Activated naive CD8-positive, alpha-beta T cell (primary cell): ENCODE results near the gene STK4.
A peak's percentile ranks its signal among the peaks of the same experiment; 100 is the strongest.
"Not testable (repeated sequence)": the region's sequence is repeated elsewhere in the genome, so short reads cannot be mapped to it uniquely, and the experiment has no call there.

Experiments used
- H3K27ac Mint-ChIP-seq: one replicate; pipeline ENCODE4 v1.8.0; 2021; ENCODE audit warnings: mixed read lengths
- H3K27me3 Mint-ChIP-seq: one replicate; pipeline ENCODE4 v1.8.0; 2021; ENCODE audit warnings: mixed read lengths
- H3K36me3 Mint-ChIP-seq: one replicate; pipeline ENCODE4 v1.8.0; 2021; ENCODE audit warnings: mixed read lengths
- H3K4me1 Mint-ChIP-seq: one replicate; pipeline ENCODE4 v1.8.0; 2021; ENCODE audit warnings: low read depth, mixed read lengths
- H3K4me3 Mint-ChIP-seq: one replicate; pipeline ENCODE4 v1.8.0; 2021; ENCODE audit warnings: mild to moderate bottlenecking, mixed read lengths
- H3K9me3 Mint-ChIP-seq: one replicate; pipeline ENCODE4 v1.8.0; 2021; ENCODE audit warnings: low read depth, mixed read lengths

Gene STK4

DNA sequence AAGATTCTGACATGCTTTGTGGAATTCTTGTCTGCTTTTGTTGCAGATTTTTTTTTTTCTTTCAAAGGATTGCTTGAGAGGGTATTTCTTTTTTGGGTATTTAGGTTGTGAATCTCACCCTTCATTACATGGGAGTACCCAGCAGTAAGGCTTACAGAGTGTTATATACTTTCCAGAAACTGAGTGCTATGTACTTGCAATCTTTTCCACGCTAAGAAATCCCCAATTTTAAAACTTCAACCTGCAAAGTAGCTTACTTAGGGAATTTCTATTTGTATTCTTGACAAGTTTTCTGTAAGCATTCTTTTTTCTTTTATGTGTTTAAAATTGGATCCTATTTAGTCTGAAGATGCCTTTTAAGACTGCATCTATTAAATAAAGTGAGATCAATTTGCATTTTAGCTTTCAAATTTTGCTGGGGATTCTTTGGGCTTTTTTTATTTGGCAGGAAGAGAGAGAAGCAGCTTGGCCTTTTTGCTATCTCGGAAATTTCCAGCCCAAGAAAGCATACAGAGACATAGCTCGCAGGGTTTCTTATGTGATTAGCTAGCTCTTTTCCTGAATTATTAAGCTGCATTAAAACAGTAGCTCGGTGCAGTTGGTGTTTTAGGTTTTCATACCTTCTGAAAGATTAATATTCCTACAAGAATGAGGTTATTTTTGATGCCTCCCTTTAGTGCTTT lies 92.0 kb downstream of the STK4 start:
- peak overlapping the region; percentile 81 for H3K27ac Mint-ChIP-seq
- no peaks in the 10 kb centered on the region for H3K27me3 Mint-ChIP-seq
- H3K9me3 Mint-ChIP-seq = no peaks in the 10 kb centered on the region
- peaks cover 79% of the 10 kb centered on the region for H3K4me1 Mint-ChIP-seq
- H3K4me3 Mint-ChIP-seq = no peak overlapping the region
- peaks cover 5% of the 10 kb centered on the region for H3K36me3 Mint-ChIP-seq

DNA sequence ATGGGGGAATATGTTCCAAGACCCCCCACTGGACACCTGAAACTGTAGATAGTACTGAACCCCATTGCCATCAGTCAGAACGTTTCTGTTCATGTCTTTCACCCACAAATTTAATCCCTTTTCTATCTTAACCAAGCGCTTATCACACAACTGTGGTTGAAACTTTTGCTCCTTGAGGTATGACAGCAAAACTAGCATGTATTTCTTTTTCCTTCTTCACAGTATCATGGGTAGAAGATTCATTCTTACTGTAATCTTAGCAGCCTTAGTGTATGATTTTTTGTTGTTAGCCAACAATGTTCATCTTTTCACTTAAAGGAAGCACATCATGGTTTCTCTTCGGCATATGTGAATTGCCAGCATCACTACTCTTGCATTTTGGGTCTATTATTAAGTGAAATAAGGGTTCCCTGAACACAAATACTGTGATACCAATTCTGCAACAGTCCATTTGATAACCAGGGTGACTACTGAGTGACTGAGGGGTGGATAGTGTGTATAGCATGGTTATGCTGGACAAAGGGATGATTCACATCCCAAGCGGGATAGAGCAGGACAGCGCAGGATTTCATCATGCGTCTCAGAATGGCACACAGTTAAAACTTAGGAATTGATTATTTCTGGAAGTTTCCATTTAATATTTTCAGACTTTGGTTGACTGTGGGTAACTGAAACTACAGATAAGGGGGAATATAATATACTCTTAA lies 92.9 kb downstream of the STK4 start:
- H3K9me3 Mint-ChIP-seq = no peaks in the 10 kb centered on the region
- H3K27me3 Mint-ChIP-seq = no peaks in the 10 kb centered on the region
- H3K27ac Mint-ChIP-seq = peak overlapping the region; percentile 84
- H3K36me3 Mint-ChIP-seq = peaks cover 7% of the 10 kb centered on the region
- peaks cover 76% of the 10 kb centered on the region for H3K4me1 Mint-ChIP-seq
- H3K4me3 Mint-ChIP-seq = no peak overlapping the region

DNA sequence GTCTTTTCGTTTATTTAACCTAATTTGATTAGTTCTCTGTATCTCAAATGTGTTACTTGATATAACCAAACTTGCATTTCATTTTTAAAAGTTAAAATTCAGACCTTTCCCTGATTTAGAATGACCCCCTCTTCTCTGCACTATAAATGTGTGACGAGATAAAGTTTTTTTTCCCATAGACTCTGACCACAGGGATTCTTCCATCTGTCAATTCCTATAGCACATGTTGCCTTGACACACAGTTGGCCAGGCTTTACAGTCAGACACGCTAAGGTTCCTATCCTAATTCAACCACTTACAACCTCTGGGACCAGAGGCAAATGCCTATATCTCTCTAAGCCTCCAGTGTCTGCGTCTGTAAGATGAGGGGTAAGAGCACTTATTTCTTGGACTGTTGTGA lies 94.0 kb downstream of the STK4 start:
- Mint-ChIP-seq H3K36me3 (peaks cover 8% of the 10 kb centered on the region), H3K4me1 (peaks cover 79% of the 10 kb centered on the region), H3K9me3 (no peaks in the 10 kb centered on the region), H3K4me3 (no peak overlapping the region), H3K27me3 (no peaks in the 10 kb centered on the region), H3K27ac (peak overlapping the region; percentile 87)

DNA sequence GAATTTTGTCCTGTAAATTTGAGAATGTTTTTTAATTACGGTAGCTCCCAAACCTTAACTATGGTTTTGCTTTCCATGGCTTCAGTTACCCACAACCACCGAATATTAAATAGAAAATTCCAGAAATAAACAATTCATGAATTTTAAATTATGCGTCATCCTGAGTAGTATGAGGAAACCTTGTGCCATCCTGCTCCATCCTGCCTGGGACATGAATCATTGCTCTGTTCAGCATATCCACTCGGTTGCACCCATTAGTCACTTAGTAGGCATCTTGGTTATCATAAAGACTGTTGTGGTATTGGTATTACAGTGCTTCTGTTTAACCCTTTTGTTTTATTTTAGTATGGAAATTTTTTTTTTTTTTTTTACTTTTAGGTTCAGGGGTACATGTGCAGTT lies 94.9 kb downstream of the STK4 start:
- Mint-ChIP-seq H3K36me3 (peaks cover 9% of the 10 kb centered on the region), H3K27me3 (no peaks in the 10 kb centered on the region), H3K4me3 (no peak overlapping the region), H3K4me1 (peaks cover 75% of the 10 kb centered on the region), H3K27ac (peak overlapping the region; percentile 4), H3K9me3 (no peaks in the 10 kb centered on the region)

DNA sequence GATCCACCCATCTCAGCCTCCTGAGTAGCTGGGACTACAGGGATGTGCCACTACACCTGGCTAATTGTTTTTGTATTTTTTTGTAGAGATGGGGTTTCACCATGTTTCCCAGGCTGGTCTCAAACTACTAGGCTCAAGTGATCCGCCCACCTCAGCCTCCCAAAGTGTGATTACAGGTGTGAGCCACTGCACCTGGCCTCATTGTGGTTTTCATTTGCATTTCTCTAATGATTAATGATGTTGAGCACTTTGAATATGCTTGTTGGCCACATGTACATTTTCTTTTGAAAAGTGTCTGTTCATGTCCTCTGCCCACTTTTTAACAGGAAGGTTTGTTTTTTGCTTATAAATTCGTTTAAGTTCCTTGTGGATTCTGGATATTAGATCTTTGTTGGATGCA lies 96.8 kb downstream of the STK4 start:
- H3K36me3 Mint-ChIP-seq, H3K9me3 Mint-ChIP-seq, H3K27me3 Mint-ChIP-seq: not testable (repeated sequence)
- peaks cover 78% of the 10 kb centered on the region for H3K4me1 Mint-ChIP-seq
- peak overlapping the region; percentile 70 for H3K27ac Mint-ChIP-seq
- H3K4me3 Mint-ChIP-seq = peak overlapping the region; percentile 52

DNA sequence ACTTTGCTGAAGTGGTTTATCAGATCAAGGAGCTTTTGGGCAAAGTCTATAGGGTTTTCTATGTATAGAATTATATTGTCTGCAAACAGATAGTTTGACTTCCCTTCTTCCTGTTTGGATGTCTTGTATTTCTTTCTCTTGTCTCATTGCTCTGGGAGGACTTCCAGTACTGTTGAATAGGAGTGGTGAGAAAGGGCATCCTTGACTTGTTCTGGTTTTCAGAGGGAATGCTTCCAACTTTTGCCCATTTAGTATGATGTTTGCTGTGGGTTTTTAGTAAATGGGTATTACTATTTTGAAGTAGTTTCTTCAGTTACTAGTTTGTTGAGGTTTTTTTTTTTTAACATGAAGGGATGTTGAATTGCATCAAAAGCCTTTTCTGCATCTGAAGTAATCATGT lies 98.5 kb downstream of the STK4 start:
- Mint-ChIP-seq H3K27ac (peak overlapping the region; percentile 83), H3K4me3 (peak overlapping the region; percentile 46), H3K4me1 (peaks cover 78% of the 10 kb centered on the region), H3K27me3 (no peaks in the 10 kb centered on the region), H3K9me3 (no peaks in the 10 kb centered on the region), H3K36me3 (peaks cover 7% of the 10 kb centered on the region)

DNA sequence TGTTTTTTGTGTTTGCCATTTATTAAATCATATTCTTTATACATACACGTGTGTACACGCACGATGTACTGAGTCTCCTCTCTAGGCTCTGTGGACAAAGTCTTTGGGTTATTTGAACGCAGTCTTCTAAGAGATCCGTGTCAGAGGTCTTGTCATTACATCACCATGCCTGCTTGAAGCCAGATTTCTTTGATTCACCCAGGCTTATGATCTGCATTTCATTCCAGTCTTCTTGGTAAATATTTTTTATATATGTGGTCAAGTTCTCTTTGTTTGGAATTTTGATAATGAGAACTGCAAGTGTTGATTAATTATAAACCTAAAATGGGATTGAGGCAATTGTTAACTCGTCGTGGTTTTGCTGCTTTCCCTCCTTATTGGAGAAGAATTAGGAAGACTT lies 100.1 kb downstream of the STK4 start:
- H3K27me3 Mint-ChIP-seq = no peaks in the 10 kb centered on the region
- H3K4me3 Mint-ChIP-seq = no peak overlapping the region
- H3K9me3 Mint-ChIP-seq = no peaks in the 10 kb centered on the region
- H3K4me1 Mint-ChIP-seq = peaks cover 77% of the 10 kb centered on the region
- peaks cover 12% of the 10 kb centered on the region for H3K36me3 Mint-ChIP-seq
- peak overlapping the region; percentile 81 for H3K27ac Mint-ChIP-seq

DNA sequence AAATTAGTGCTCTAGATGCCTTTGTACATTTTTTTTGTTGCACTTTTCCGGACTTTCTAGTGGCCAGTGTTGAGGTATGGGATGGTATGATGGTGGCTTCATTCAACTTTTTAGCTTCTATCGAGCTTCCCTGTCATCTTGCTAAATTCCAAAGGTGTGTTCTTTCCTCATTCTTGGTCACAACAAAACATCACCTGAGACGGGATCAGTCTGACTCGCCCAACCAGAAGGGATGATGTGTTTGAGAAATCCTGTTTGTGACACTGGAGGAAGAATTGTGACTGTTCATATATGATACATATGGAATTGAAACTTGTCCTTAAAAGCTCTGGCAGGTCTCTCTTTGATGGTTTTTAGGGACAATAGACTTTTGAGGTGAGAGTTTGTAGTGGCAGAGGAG lies 100.8 kb downstream of the STK4 start:
- peak overlapping the region; percentile 81 for H3K27ac Mint-ChIP-seq
- H3K9me3 Mint-ChIP-seq = no peaks in the 10 kb centered on the region
- no peaks in the 10 kb centered on the region for H3K27me3 Mint-ChIP-seq
- H3K4me3 Mint-ChIP-seq = no peak overlapping the region
- H3K36me3 Mint-ChIP-seq = peaks cover 12% of the 10 kb centered on the region
- H3K4me1 Mint-ChIP-seq = peaks cover 77% of the 10 kb centered on the region

DNA sequence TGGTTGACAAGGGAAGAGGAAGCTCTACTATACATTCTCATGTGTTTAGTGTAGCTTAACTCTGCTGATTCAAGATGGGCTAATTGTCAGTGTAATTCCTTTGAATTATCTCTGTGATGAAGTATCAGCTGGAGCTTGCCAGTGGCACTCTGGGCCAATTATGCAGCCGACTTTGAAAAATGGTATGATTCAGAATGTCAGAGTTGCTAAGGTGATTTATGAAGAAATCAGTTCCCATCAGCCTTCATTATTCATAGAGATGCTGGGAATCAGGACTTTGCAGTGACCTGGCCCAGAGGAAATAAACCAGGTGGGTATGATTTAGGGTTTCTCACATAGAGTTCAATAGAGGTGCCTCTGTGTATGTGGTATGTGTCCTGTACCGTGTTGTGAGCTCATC lies 101.2 kb downstream of the STK4 start:
- Mint-ChIP-seq H3K9me3 (no peaks in the 10 kb centered on the region), H3K27me3 (no peaks in the 10 kb centered on the region), H3K4me1 (peaks cover 74% of the 10 kb centered on the region), H3K4me3 (no peak overlapping the region), H3K27ac (peak overlapping the region; percentile 81), H3K36me3 (peaks cover 12% of the 10 kb centered on the region)

DNA sequence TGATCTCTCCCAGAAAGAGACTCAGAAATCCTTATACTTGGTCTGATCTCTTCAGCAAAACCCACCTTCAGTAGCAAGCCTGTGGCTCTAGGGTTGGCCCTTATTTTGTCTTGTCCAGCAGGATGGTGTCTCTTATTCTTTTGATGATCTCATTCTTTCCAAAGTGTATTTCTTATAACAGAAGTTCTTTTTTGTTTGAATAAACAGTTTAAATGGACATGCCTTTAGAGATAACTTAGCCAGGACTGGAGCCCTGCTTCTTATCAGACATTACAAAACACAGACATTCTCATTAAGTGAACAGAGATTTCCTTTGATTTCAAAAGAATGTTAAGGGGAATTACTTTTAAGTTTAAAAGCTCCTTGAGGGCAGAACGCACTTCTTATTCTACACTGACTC lies 102.9 kb downstream of the STK4 start:
- Mint-ChIP-seq H3K36me3 (peaks cover 9% of the 10 kb centered on the region), H3K27ac (peak overlapping the region; percentile 81), H3K4me1 (peaks cover 73% of the 10 kb centered on the region)

DNA sequence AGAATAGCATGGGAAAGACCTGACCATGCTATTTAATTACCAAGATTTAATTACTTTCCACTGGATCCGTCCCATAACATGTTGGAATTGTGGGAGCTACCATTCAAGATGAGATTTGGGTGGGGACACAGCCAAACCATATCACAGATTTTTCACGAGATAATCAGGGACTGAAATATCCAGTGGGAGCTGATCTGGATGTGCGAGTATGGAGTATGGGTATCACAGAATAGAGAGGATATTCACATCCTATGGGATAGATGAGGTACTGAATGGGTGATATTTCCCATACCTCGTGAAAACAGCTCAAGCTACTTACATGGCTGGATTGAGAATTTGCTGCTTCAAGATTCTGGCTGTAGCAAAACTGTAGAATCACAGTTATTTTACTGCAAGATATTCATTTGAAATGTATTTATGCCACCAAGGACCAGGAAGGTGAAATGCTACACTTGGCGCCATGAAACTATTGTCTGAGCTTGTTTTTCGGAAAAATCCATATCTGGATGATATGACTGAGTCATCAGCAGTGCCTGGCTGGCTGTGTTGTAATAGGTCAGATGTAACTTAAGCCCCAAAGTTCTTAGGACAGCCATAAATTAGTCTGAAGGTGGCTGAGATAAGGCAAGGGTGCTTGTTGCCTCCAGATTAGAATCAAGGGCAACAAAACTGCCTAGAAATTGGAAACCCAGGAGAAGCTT lies 104.8 kb downstream of the STK4 start:
- peaks cover 58% of the 10 kb centered on the region for H3K4me1 Mint-ChIP-seq
- H3K27ac Mint-ChIP-seq = peak overlapping the region; percentile 72
- no peaks in the 10 kb centered on the region for H3K9me3 Mint-ChIP-seq
- H3K27me3 Mint-ChIP-seq = no peaks in the 10 kb centered on the region
- H3K36me3 Mint-ChIP-seq = peaks cover 9% of the 10 kb centered on the region
- H3K4me3 Mint-ChIP-seq = no peak overlapping the region

More for the DNA sequence above, 102.9 kb downstream of the STK4 start:
- Mint-ChIP-seq H3K9me3 (no peaks in the 10 kb centered on the region), H3K4me3 (no peak overlapping the region), H3K27me3 (no peaks in the 10 kb centered on the region)

DNA sequence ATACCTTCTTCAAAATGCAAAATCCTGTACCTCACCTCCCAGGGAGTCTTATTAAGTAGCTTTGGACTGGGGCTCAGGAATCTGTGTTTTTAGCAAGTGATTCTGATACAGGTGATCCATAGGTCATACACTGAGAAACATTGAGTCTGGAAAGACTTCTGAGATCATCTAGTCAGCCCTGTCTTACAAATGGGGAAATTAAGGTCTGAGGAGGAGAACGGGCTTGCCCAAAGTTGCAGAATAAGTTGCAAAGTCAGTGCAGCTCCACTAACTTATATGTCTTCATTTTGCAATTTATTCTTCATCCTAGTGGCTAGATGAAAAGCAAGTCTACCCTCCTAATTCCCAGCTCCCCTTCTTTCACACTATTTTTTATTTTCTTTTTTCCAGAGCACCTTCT lies 105.8 kb downstream of the STK4 start:
- Mint-ChIP-seq H3K4me3 (no peak overlapping the region), H3K9me3 (no peaks in the 10 kb centered on the region), H3K36me3 (peaks cover 9% of the 10 kb centered on the region), H3K27ac (peak overlapping the region; percentile 83), H3K4me1 (peaks cover 50% of the 10 kb centered on the region), H3K27me3 (no peaks in the 10 kb centered on the region)

DNA sequence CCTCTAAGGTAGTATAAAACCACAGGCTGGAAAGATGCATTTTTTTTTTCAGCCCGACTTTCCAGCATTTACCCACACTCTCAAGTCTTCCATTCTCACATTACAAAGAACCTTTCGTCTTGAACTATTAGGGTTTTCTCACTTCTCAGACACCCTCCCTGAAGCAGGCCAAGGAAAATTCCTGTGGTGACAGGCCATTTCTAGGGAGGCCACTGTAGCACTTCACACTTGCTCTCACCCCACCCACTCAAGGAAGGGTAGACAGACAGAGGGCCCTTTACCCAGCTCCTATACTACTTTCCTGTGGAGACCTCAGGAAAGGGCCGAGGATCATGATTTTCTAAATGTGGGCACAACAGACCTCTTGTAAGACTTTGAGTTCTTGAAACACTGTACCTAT lies 106.9 kb downstream of the STK4 start:
- no peaks in the 10 kb centered on the region for H3K9me3 Mint-ChIP-seq
- peaks cover 38% of the 10 kb centered on the region for H3K4me1 Mint-ChIP-seq
- H3K36me3 Mint-ChIP-seq = peaks cover 9% of the 10 kb centered on the region
- H3K27me3 Mint-ChIP-seq = no peaks in the 10 kb centered on the region
- no peak overlapping the region for H3K4me3 Mint-ChIP-seq
- H3K27ac Mint-ChIP-seq = peak overlapping the region; percentile 84

DNA sequence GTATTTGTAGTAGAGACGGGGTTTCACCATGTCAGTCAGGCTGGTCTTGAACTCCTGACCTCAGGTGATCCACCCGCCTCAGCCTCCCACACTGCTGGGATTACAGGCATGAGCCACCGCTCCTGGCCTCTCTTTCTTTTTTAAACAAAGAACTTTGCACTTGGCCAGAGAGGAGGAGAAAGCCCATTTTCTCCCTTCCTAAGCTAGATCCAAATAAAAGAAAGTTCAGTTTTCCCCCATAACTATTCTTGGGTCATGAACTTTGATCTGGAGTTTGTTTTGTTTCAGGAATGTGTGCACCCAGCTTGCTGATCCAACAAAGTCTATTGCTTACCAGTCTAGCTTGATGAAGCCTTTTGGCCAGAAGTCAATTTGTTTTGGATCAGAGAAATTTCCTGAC lies 111.2 kb downstream of the STK4 start:
- no peak overlapping the region for H3K27ac Mint-ChIP-seq
- H3K4me3 Mint-ChIP-seq = no peak overlapping the region
- H3K27me3 Mint-ChIP-seq = no peaks in the 10 kb centered on the region
- H3K9me3 Mint-ChIP-seq = peaks cover 6% of the 10 kb centered on the region
- peaks cover 25% of the 10 kb centered on the region for H3K36me3 Mint-ChIP-seq
- peaks cover 8% of the 10 kb centered on the region for H3K4me1 Mint-ChIP-seq

DNA sequence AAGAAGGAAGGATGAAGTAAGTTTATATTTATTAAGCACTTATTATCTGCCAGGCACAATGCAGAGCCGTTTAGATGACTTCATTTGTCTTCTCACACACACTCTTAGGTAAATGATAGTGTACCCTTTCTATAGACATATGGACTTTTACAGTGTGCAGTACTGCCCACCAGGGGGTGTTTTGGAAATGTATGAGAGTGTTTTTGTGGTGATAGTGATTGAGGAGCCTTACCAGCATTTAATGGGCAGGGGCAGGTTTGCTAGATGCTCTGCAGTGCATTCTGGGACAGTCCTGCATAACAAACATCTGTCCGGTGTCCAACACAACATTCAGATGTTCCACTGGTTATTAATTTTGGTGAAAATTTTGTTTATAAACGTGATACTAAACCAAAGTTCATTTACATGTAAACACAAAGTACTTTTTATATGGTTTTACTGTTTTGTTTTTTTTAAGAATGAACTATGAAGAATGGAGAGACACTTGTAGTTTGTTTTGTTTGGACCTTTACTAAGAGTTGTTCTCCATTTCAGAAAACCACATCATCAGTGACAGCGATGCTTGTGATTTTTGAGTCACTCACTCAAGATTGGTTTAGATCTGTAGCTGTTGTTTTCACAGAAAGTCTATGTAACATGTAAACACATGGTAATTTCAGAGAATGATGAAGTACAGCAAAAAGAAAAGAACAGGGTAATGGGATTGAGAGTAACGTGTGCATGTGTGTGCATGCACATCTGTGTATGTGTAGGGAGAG lies 114.7 kb downstream of the STK4 start:
- Mint-ChIP-seq H3K36me3 (peaks cover 42% of the 10 kb centered on the region), H3K4me1 (peaks cover 3% of the 10 kb centered on the region), H3K27ac (peak overlapping the region; percentile 47), H3K27me3 (no peaks in the 10 kb centered on the region), H3K4me3 (no peak overlapping the region), H3K9me3 (peaks cover 6% of the 10 kb centered on the region)
